Astrocyte of the cerebellum (primary cell): Measurements from ENCODE around the gene TAF15.

Source experiments
- DNase-seq: peaks from one replicate; pipeline ENCODE4 v3.0.0-alpha.2; 2011; ENCODE audit warnings: low read depth
- H3K4me3 ChIP-seq: 2 replicates; pipeline ENCODE4 v1.5.1; 2011; ENCODE audit warnings: mild to moderate bottlenecking, low read depth, low read length, moderate library complexity
- in situ Hi-C: cut with HindIII; loops from 2 replicates; pipeline ENCODE4 v1.10.0; 2017; ENCODE audit warnings: low sequenced_read_pairs
- TF ChIP-seq, protein P1 (sequence below): IDR thresholded peaks from 2 replicates; pipeline ENCODE4 v1.5.1; 2012; ENCODE audit warnings: low read length, low read depth, moderate library complexity, mild to moderate bottlenecking; ENCODE audit errors: missing control alignments

Gene TAF15

DNA sequence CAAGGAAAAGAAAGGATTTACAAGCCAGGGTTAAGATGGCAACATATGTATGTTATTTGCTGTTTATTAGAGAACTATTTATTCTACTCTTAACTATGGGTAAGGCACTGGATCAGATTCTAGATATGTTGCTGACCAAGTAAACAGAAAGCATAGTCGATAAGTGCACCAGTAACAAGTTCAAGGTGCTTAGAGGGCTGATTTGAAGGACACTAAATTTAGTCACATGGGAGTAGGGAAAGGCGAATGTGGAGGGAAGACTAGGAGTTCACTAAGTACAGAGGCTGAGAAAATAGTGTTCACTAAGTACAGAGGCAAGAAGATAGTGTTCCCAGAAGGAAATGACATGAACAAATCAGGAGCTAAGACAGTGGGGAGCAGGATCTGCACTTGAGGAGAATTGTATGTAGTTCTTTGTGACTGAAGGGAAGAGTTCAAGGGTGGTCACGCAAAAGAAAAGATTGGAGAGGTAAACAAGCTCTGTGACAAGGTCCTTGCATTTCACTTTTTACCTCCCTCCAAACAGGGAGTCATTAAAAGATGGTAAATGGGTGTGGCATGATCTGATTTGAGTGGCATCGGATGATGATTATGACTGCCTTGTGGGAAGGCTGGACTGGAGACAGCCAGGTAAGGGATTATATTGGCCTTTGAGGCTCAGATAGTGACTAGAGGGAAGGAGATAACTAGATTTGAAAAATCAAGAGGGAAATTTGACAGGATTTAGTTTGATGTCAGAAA is 38.5 kb downstream of the TAF15 start:
- H3K4me3 ChIP-seq = no peak overlapping the region
- no peak for DNase-seq
- TF ChIP-seq, protein P1, sequence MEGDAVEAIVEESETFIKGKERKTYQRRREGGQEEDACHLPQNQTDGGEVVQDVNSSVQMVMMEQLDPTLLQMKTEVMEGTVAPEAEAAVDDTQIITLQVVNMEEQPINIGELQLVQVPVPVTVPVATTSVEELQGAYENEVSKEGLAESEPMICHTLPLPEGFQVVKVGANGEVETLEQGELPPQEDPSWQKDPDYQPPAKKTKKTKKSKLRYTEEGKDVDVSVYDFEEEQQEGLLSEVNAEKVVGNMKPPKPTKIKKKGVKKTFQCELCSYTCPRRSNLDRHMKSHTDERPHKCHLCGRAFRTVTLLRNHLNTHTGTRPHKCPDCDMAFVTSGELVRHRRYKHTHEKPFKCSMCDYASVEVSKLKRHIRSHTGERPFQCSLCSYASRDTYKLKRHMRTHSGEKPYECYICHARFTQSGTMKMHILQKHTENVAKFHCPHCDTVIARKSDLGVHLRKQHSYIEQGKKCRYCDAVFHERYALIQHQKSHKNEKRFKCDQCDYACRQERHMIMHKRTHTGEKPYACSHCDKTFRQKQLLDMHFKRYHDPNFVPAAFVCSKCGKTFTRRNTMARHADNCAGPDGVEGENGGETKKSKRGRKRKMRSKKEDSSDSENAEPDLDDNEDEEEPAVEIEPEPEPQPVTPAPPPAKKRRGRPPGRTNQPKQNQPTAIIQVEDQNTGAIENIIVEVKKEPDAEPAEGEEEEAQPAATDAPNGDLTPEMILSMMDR = no peak
- in situ Hi-C loops = no loop called here

DNA sequence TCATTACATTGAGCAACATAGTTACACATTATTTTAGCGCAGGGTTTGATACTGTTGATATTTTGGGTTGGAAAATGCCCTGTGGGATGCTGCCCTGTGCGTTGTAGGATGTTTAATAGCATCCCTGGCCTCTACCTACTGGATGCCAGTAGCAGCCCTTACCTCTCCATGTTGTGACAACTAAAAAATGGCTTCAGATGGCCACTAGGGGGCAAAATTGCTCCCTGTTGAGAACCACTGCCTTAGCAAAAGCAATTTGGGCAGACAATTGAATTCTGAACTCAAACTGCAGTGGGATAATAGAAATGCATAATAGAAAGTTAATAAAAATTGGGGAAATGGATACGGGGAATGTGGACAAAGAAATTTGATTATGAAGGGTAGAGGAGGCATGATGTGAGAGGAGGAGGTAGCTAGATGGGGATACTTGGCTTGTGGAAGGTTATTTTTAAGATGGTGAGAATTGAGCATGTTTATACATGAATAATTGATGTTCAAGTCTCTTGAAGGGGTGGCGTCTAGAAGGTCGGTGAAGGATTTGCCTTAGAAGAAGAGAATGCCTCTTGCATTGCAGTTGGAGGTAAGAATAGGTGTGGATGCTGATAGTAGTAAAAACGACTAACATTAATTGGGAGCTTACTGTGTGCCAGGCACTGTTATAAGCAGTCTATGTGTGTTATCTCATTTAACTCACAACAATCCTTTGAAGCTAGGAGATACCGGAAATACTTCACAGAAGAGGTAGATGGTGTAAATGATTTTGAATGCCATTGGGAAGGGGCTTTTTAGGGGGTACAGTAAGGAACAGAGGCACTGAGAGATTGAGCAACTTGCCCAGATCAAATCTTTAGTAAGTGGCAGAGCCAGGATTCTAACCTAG is 40.4 kb downstream of the TAF15 start:
- in situ Hi-C loops = no loop called here
- TF ChIP-seq, protein P1 = peak; percentile 87
- peak; percentile 52 for DNase-seq
- H3K4me3 ChIP-seq = no peak overlapping the region

DNA sequence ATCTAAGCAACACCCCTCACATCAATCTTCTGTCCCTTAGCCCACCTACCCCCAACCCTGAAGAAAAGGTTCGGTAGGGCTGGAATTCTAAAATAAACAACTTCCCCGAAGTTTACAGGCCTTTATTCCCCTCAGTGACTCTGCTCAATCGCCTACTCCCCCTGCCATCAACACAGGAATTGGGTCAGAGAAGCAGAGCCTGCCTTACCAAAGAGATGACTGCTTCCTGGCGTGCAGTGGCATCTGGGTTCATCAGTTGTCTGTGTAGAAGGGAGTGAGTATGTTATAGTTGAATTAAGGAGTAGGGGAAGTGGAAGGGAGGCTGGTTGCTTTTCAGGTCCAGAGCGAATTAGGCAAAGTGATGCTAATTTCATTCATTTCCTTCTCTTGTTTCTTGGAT is 46.7 kb downstream of the TAF15 start:
- DNase-seq = no peak
- in situ Hi-C loops = no loop called here
- H3K4me3 ChIP-seq = no peak overlapping the region
- TF ChIP-seq, protein P1 = no peak

DNA sequence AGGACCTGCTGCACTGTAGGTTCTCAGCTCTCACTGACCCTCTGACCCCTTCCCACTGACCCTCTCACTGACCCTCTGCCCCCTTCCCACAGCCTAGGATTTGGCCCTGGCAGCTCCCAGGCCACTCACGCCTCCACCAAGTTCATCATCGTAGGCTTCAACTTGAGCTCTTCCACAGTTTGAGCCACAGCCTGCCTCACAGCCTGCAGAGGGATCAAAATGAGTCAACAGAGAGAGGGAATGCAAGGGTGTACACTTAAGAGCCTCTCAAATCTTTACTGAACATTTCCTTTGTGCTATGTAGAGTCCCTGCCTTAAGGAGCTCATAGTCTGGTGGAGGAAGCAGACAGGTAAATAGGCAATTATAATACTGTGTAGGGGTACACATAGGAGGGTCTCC is 47.3 kb downstream of the TAF15 start:
- H3K4me3 ChIP-seq = no peak overlapping the region
- TF ChIP-seq, protein P1 = no peak
- in situ Hi-C loops = no loop called here
- no peak for DNase-seq

DNA sequence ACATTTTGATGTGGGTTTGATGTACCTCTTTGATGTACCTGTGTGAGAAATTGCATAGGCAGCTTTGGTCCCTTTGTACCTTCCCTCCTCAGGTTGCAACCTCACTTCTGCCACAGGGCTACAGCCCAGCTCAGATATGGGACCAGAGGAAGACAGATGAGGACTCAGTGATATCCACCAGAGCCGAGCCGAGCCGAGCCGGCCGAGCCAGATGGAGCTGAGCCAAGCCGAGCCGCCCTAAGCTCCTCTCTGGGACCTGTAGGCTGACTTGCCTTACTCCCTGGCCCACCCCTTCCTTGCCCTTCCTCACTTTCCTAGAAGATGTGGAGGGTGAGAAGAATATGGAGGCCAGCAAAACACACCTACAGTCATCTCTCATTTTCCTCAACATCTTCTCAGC is 55.6 kb downstream of the TAF15 start:
- in situ Hi-C loops = no loop called here
- no peak for DNase-seq
- no peak overlapping the region for H3K4me3 ChIP-seq
- TF ChIP-seq, protein P1 = no peak

DNA sequence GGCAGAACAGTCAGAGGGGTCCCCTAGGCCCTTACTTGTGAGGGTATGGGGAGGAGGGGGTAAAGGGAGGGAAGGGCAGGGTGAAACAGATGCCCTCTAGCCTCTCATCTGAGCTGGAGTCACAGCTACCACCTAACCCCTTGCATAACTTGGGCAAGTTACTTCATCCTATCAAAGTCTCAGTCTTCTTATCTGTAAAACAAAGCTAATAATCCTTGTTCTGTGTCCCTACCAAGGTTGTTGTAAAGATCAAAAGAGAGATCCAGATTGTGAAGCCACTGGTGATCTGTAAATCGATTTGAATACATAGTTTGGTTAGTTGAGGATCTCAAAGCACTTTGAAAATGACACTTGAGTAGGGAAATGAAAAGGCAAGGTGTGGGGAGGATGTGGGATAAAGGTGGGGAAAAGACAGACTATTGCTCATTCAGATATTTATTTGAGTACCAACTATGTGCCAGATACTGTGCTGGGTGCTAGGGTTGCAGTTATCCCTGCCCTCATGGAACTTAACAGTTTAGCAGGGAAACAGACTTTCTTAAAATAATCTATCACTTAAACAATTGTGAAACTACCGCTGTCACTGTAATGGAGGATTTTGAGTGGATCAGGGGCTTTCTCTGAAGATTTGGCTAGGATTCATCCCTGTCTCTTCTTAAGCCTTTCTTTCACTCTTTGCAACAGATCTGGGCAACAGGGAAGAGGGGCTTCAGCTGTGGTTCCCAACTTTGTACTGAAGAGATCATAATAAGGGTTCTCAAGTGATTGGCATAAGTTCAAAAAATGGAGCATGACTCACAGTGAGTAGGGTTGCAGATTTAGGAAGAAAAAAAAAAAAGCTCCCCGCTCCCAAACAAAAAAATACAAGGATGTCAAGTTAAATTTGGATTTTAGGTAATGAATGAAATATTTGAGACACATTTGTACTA is 56.4 kb downstream of the TAF15 start:
- H3K4me3 ChIP-seq = no peak overlapping the region
- DNase-seq = peak; percentile 23
- in situ Hi-C loops = no loop called here
- TF ChIP-seq, protein P1 = no peak
